Transverse colon (tissue), 3 donors: ENCODE results near the gene MCRS1.

Experiments used
- EP300 ChIP-seq: sonication (generic); formaldehyde crosslinking; IDR thresholded peaks from one replicate; pipeline ENCODE4 v1.6.1; 2017; ENCODE audit warnings: antibody characterized with exemption, low read depth
- TF ChIP-seq, protein P1 (sequence below), 5 experiments: fragments of 200-600 bp in 3 of 5; fragments of 450-650 bp in 2 of 5; sonication (generic) in 3 of 5; IDR thresholded peaks; 1 replicate in 2 of 5; 2 replicates in 3 of 5; pipeline ENCODE4 v1.5.1; 2016 to 2017; ENCODE audit warnings: antibody characterized with exemption in 5 of 5, inconsistent platforms in 3 of 5, mild to moderate bottlenecking in 2 of 5, moderate library complexity in 1 of 5

DNA sequence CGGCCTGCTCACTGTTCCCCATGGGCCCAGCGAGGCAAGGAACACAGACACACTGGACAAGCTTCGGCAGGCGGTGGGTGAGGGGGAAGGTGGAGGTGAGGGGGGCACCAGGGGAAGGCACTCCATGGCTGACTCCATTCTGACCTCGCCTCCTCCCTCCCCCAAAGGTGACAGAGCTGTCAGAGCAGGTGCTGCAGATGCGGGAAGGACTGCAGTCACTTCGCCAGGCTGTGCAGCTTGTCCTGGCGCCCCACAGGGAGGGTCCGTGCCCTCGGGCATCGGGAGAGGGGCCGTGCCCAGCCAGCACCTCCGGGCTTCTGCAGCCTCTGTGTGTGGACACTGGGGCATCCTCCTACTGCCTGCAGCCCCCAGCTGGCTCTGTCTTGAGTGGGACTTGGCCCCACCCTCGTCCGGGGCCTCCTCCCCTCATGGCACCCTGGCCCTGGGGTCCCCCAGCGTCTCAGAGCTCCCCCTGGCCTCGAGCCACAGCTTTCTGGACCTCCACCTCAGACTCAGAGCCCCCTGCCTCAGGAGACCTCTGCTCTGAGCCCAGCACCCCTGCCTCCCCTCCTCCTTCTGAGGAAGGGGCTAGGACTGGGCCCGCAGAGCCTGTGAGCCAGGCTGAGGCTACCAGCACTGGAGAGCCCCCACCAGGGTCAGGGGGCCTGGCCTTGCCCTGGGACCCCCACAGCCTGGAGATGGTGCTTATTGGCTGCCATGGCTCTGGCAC is 10.6 kb downstream of the MCRS1 start:
- TF ChIP-seq, protein P1, sequence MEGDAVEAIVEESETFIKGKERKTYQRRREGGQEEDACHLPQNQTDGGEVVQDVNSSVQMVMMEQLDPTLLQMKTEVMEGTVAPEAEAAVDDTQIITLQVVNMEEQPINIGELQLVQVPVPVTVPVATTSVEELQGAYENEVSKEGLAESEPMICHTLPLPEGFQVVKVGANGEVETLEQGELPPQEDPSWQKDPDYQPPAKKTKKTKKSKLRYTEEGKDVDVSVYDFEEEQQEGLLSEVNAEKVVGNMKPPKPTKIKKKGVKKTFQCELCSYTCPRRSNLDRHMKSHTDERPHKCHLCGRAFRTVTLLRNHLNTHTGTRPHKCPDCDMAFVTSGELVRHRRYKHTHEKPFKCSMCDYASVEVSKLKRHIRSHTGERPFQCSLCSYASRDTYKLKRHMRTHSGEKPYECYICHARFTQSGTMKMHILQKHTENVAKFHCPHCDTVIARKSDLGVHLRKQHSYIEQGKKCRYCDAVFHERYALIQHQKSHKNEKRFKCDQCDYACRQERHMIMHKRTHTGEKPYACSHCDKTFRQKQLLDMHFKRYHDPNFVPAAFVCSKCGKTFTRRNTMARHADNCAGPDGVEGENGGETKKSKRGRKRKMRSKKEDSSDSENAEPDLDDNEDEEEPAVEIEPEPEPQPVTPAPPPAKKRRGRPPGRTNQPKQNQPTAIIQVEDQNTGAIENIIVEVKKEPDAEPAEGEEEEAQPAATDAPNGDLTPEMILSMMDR (IDR thresholded peaks at IDR 0.05) = no peak
- TF ChIP-seq EP300 = no peak
